ENCODE data around the gene CD86.

The CD86 gene

DNA sequence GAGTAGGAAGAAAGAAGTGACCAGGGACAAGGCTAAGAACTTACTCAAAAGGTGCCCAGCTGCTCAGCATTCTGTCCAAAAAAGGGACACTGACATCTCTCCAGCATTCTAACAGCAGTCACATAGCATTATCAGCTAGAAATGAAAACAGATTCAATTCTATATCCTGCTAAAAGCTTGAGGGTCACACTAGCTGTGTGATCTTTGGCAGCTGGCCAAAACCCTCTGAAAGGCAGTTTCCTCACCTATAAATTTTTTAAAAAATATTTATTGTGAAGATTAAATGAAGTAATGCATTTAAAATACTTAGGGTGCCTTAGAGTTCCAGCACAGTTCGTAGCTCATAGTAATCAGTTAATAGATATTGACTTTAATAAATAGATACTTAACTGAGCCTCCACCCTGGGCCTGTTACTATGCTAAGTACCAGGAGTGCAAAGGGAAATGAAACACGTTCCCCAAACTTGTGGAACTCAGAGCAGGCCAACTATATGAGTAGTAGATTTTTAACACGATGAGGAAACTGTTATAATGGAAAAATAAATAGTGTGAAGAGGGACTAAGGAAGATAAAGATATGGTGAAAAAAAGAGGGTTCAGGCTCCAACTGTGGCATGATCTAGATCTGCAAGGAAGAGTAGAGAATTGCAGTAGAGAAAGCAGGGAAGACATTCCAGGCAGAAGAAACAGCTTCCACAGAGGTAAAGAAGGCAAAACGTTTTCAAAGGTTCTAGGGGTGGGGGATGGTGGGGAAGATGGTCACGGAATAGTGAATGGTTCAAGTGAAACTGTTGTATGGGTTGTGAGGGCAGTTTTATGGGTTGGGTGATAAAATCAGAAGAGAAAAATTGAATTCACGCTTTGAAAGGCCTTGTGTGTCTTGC is 11.4 kb downstream of the CD86 start:
- TF ChIP-seq, protein P1, sequence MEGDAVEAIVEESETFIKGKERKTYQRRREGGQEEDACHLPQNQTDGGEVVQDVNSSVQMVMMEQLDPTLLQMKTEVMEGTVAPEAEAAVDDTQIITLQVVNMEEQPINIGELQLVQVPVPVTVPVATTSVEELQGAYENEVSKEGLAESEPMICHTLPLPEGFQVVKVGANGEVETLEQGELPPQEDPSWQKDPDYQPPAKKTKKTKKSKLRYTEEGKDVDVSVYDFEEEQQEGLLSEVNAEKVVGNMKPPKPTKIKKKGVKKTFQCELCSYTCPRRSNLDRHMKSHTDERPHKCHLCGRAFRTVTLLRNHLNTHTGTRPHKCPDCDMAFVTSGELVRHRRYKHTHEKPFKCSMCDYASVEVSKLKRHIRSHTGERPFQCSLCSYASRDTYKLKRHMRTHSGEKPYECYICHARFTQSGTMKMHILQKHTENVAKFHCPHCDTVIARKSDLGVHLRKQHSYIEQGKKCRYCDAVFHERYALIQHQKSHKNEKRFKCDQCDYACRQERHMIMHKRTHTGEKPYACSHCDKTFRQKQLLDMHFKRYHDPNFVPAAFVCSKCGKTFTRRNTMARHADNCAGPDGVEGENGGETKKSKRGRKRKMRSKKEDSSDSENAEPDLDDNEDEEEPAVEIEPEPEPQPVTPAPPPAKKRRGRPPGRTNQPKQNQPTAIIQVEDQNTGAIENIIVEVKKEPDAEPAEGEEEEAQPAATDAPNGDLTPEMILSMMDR (IDR thresholded peaks at IDR 0.05; ENCODE audit: borderline replicate concordance, control extremely low read depth, extremely low read depth, insufficient read depth, missing control alignments), result no peak
- in situ Hi-C loops (cut with MboI; ENCODE audit: low sequenced_read_pairs, unreplicated experiment), result no loop called here
- no peak for DNase-seq (ENCODE audit: low spot score)

DNA sequence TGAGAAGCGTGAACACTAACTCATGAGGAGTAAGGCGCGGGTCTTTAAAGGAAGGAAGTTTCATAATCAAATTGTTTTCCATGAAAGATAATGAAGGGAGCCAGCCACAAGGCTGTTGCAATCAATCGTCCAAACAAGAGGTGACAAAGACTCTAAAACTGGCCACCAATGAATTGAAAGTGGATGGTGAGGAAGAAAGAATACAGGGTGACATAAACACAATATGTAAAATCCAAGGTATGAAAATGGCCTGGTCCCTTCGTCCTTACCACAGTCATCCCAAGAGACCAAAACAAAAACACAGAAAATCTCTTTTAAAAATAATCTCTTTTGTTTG is 12.0 kb downstream of the CD86 start:
- in situ Hi-C loops (cut with MboI; ENCODE audit: low sequenced_read_pairs, unreplicated experiment), result no loop called here
- DNase-seq (ENCODE audit: low spot score), result no peak
- TF ChIP-seq, protein P1 (IDR thresholded peaks at IDR 0.05; ENCODE audit: borderline replicate concordance, control extremely low read depth, extremely low read depth, insufficient read depth, missing control alignments), result no peak

DNA sequence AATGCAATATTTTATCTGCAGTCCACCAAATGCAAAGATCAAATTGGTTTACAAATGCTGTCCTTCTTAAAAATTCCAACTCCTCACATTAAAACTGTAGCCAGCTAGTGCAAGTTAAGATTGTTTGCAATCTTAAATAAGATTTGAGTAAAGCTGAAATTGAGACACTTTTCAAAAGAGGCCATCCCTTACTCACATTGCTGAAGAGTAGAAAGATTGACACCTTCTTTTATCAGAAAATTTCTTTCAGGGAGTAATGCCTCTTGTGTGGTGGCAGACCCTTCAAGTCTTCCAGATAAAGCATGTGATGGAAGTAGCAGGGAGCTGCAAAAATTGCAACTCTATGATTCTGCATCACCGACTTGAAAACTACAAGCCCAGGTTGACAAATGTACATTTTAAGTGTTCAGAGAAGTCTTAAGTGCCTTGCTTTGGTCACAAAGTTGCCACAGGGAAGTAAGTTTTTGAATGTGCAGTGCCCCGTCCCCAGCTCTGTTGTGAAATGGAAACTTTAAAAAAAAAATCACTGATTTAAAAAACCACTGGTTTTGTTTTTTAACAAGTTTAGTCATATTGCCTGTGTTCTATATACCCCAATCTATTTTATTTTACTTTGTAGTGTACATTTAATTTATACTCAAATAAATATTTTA is 12.6 kb downstream of the CD86 start:
- TF ChIP-seq, protein P1 (IDR thresholded peaks at IDR 0.05; ENCODE audit: borderline replicate concordance, control extremely low read depth, extremely low read depth, insufficient read depth, missing control alignments), result no peak
- DNase-seq (ENCODE audit: low spot score), result no peak
- in situ Hi-C loops (cut with MboI; ENCODE audit: low sequenced_read_pairs, unreplicated experiment), result no loop called here

DNA sequence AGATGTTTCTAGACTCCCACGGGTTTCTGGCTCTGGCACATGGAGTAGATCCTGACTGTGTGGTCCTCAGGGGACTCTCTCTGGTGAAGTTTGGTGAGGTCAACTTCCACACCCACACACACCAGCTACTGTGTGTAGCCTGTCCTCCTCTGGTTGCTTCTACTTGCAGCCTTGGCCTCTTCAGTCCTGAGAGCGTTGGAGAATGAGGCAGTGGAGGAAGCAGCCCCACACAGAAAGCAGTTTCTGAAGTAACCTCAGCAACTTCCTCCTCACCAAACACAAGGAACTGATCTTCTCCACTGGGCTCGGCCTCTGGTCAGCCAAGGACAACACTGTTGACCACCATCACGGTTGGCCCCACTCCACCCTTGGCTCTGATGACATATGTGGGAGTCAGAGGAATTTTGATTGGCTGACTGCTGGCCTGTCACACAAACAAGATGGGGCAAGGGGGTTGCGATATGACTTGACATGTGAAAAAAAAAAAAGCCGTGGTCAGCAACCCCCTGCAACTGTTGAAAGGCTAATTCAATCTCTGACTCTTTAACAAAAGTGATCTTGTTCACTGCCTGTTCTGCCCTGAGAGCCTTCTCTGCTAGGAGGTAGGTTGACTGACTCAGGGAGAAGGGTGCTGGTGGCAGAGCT is 19.6 kb downstream of the CD86 start:
- DNase-seq (ENCODE audit: low spot score), result peak; percentile 49
- in situ Hi-C loops (cut with MboI; ENCODE audit: low sequenced_read_pairs, unreplicated experiment), result no loop called here
- TF ChIP-seq, protein P1 (IDR thresholded peaks at IDR 0.05; ENCODE audit: borderline replicate concordance, control extremely low read depth, extremely low read depth, insufficient read depth, missing control alignments), result no peak

DNA sequence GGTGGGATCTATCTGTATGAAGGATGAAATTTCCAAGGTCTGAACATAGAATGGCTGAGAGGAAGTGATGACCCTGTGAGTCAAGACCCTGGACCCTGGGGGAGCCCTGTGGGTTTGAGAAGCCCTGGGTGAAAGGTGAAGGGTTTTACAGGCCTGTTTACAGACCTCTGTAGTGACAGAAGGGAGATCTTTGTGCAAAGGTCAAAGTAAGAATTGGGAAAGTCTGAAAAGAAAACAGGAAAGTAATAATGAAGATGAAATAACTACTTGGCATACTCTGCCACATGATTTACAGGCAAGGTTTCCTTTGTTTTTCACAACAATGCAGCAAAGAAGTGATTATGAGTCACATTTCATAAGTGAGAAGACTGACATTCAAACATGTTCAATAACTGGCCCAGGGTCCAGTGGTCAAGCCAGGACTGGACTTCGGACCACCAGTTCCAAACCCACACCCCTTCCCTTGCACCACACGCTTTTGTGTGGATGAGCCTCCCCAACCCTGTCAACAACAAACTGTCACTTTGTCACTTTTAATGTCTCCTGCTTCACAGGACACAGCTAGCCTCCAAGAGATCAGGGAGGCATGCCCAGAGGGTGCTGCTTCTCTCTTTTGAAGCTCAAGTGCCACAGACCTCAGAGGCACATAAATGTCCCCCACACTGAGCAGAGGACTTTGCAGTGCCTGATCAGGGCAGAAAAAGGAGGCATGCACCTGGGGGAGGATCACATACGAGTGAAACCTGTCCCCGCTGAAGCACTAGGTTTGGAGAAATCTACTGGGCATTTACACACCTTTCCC is 21.5 kb downstream of the CD86 start:
- TF ChIP-seq, protein P1 (IDR thresholded peaks at IDR 0.05; ENCODE audit: borderline replicate concordance, control extremely low read depth, extremely low read depth, insufficient read depth, missing control alignments), result no peak
- no peak for DNase-seq (ENCODE audit: low spot score)
- in situ Hi-C loops (cut with MboI; ENCODE audit: low sequenced_read_pairs, unreplicated experiment), result no loop called here

Measured in GM13976 (cell line).